Lower leg skin (tissue), 4 donors: Measurements from ENCODE around the gene TMEM239. TPM values are rescaled to one million over a fixed set of nuclear protein-coding genes. Genes with fewer than 3 reads are reported as not detected.

Source experiments
- DNase-seq, 2 donors: peaks; one replicate each; pipeline ENCODE4 v3.0.0-alpha.2; 2019; ENCODE audit warnings: low spot score in 2 of 2
- H3K4me3 ChIP-seq: fragments of 200-600 bp; sonication (generic); 2 replicates; pipeline ENCODE4 v1.5.1; 2017; ENCODE audit warnings: mild to moderate bottlenecking, low read depth; ENCODE audit not compliant: poor library complexity, severe bottlenecking
- POLR2A ChIP-seq, 2 donors: fragments of 450-650 bp; IDR thresholded peaks; one replicate each; pipeline ENCODE4 v1.6.1; 2016 to 2017; ENCODE audit warnings: antibody characterized with exemption in 2 of 2, mild to moderate bottlenecking in 1 of 2, moderate library complexity in 1 of 2
- WGBS, 2 donors: methylation state at CpG; one replicate each; pipeline ENCODE4 v1.1.5; 2018; 5-methylcytosine and 5-hydroxymethylcytosine counted together
- intact Hi-C: fragments of 100-400 bp; cut with DNase I; formaldehyde crosslinking; loops from one replicate; pipeline ENCODE4 v1.15.0; 2023; ENCODE audit warnings: low total_unique reads
- total RNA-seq, 4 donors: library from RNA; depleted of rRNA; stranded (reverse); fragments of >200 nt; gene quantifications; one replicate each; pipeline ENCODE4 v1.1.0, GENCODE V29; 2016
- TF ChIP-seq, protein P1 (sequence below), 3 donors: fragments of 450-650 bp; IDR thresholded peaks; one replicate each; pipeline ENCODE4 v1.5.1; 2016; ENCODE audit warnings: antibody characterized with exemption in 3 of 3, mild to moderate bottlenecking in 3 of 3, moderate library complexity in 2 of 3

TMEM239 gene
- total RNA-seq, 4 donors from 2014 or later = not detected

- DNase-seq = no peak
- H3K4me3 ChIP-seq = no peak overlapping the region
- intact Hi-C loops = no loop called here
- TF ChIP-seq, protein P1, sequence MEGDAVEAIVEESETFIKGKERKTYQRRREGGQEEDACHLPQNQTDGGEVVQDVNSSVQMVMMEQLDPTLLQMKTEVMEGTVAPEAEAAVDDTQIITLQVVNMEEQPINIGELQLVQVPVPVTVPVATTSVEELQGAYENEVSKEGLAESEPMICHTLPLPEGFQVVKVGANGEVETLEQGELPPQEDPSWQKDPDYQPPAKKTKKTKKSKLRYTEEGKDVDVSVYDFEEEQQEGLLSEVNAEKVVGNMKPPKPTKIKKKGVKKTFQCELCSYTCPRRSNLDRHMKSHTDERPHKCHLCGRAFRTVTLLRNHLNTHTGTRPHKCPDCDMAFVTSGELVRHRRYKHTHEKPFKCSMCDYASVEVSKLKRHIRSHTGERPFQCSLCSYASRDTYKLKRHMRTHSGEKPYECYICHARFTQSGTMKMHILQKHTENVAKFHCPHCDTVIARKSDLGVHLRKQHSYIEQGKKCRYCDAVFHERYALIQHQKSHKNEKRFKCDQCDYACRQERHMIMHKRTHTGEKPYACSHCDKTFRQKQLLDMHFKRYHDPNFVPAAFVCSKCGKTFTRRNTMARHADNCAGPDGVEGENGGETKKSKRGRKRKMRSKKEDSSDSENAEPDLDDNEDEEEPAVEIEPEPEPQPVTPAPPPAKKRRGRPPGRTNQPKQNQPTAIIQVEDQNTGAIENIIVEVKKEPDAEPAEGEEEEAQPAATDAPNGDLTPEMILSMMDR (IDR thresholded peaks at IDR 0.05) = no peak
- TF ChIP-seq POLR2A (IDR thresholded peaks at IDR 0.05) = no peak
- WGBS, 2 donors = 50 to 55% methylated on average over 3 of the region's 3 CpGs
Measured at GRCh38 chr20:2775139-2775538, 41.0 kb upstream of the TMEM239 start.

GRCh38 chr20:2778602-2779321, 37.4 kb upstream of the TMEM239 start:
- 85 to 87% methylated on average over 10 of the region's 10 CpGs for WGBS, 2 donors
- TF ChIP-seq, protein P1 (IDR thresholded peaks at IDR 0.05) = no peak
- TF ChIP-seq POLR2A (IDR thresholded peaks at IDR 0.05) = no peak

DNA sequence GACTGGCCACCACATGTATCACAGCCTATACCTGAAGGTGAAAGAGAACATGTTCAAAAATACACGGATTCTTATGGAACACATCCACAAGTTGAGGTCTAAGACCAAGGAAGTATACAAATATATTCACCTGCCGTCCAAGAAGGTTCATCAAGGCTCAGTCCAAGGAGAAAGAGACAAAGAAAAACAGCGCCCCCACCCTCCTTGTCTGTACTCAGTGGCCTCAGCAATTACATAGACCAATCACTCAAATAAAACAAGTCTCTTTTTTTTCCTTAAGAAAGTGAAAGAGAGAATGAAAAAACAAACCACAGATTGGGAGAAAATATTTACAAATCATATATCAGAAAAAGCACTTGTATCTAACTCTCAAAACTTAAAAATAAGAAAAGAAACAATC, 35.2 kb upstream of the TMEM239 start:
- WGBS, 2 donors = 43 to 51% methylated on average over 3 of the region's 3 CpGs
- intact Hi-C loops = no loop called here
- H3K4me3 ChIP-seq = no peak overlapping the region
- DNase-seq = no peak
- TF ChIP-seq, protein P1 (IDR thresholded peaks at IDR 0.05) = no peak
- no peak for TF ChIP-seq POLR2A (IDR thresholded peaks at IDR 0.05)

More at GRCh38 chr20:2778602-2779321, 37.4 kb upstream of the TMEM239 start:
- intact Hi-C loops = no loop called here
- DNase-seq = peak in 1 of 2 donors; percentile 50
- H3K4me3 ChIP-seq = no peak overlapping the region

GRCh38 chr20:2783908-2784566, 32.1 kb upstream of the TMEM239 start:
- WGBS, 2 donors = 76 to 82% methylated on average over 6 of the region's 6 CpGs
- TF ChIP-seq POLR2A (IDR thresholded peaks at IDR 0.05) = no peak
- TF ChIP-seq, protein P1 (IDR thresholded peaks at IDR 0.05) = no peak
- DNase-seq = no peak
- no peak overlapping the region for H3K4me3 ChIP-seq
- intact Hi-C loops = no loop called here

GRCh38 chr20:2793471-2793870, 22.7 kb upstream of the TMEM239 start:
- TF ChIP-seq POLR2A (IDR thresholded peaks at IDR 0.05) = no peak
- TF ChIP-seq, protein P1 (IDR thresholded peaks at IDR 0.05) = no peak
- 82 to 89% methylated on average over 6 of the region's 6 CpGs for WGBS, 2 donors
- H3K4me3 ChIP-seq = no peak overlapping the region
- DNase-seq = peak in 1 of 2 donors; percentile 79
- intact Hi-C loops = no loop called here
